ENCODE data around the gene KEAP1.

Gene KEAP1

DNA sequence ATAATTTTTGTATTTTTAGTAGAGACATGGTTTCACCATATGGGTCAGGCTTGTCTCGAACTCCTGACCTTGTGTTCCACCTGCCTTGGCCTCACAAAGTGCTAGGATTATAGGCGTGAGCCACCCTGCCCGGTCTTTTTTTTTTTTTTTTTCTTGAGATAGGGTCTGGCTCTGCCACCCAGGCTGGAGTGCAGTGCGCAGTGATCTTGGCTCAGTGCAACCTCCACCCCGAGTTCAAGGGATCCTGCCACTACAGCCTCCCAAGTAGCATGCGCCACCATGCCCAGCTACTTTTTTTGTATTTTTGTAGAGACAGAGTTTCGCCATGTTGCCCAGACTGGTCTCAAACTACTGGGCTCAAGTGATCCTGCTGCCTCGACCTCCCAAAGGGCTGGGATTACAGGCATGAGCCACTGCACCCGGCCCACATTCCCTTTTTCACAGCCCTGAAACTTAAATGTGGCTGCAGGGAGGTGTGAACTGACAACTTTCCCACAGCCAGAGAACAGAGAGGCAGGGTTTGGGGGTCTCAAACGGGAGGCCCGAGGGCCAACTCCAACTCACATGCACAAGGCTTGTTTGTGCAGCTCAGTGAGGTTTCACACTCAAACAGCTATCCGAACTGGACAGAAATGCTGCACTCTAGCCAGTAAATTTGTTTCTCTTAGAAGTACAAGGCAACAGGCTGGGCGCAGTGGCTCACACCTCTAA, 18.5 kb upstream of the KEAP1 start:
- DNase-seq, result no peak

- no peak for DNase-seq
Measured at GRCh38 chr19:10520652-10521318, 17.6 kb upstream of the KEAP1 start.

GRCh38 chr19:10519421-10519820, 16.3 kb upstream of the KEAP1 start:
- DNase-seq, result no peak

DNA sequence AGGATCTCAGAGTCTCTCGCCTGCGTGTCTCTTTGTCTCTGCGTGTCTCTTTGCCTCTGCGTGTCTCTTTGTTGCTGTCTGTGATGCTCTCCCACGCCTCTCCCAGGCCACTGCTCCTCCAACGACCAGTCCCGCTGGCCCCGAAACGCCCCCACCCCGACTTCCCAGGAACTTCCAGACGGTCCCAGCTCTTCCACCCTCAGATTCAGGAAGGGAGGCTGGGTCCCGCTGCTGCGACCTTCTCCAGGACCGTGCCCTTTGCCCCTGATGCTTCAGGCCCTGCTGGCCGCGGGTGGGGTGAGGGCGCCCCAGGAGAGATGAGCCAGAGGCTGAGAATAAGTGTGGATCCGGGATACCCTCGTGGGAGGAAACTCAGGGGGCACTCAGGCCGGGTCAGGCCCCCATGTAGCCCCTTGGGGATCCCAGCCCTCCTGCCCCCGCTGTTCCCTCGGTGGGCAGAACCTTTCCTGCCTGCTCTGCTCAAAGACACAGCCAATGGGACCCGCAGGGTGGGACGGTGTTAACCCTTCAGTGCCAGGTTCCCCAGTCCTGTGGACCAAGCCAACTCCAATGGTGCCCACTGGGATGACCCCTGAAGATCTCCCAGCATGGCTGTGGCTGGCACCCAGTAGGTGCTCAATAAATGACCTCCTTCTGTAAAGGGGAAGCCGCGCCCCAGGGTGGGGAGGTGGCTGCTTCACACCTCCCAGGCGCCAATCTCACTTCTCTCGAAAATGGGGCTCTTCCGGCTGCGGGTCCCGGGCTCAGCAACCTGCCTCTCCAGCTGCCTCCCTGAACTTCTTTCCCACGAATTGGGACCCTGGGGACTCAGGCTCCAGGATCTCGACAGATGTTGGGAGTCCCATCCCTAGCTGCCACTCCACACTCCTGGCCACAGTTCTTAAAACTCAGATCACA, 15.5 kb upstream of the KEAP1 start:
- DNase-seq, result no peak

DNA sequence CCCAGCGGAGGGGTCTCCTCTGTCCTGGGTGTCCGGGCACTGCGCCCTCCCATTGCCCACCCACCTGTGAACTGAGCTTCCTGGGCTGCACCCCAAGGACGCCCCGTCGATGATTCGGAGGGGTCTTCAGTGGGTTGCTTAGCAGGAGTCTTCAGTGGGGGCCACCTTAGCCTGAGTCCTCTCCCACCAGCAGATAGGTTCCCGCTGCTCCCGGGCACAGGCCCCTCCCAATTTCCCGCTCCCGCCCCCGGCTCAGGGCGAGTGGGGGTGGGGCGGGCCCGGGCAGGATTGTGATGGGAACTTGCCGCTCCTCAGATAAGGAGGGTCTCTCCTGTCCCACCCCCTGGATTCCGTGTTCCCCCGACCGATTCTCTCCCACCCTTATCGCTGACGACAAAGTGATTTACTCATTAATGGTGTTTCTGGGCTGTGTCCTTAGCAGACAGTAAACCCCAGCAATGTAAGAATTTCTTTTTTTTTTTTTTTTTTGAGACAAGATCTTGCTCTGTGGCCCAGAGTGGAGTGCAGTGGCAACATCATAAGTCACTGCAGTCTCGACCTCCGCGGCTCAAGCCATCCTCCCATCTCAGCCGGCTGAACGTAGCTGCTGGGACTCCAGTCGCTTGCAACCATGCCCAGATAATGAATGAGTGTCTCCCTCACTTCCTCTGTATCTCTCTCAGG, 14.7 kb upstream of the KEAP1 start:
- no peak for DNase-seq

DNA sequence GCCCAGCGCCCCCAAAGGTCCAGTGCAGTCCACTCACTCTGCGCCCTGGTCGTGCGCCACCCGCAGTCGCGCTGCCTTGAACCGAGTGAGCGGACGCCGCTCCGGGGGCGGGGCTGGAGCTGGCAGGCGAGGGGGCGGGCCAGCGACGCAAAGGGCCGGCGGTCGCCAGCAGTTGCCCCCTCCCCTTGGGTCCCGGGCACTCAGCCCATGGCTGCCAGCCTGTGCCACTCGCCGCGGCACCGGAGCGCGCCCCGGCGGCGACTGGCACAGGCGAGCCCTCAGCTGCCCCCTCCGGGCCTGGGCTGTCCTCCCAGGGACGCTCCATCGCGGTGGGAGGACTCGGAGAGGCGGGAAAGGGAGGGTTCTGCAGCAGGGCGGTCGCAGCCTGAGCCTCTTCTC, 14.2 kb upstream of the KEAP1 start, which contains the start of gene S1PR5:
S1PR5 (minus strand) TSS at position 87 of the 399 bp plus-strand sequence. CDS start 2,436 bp downstream, outside the sequence.
- DNase-seq, result peak; percentile 20

GRCh38 chr19:10516671-10517286, 13.6 kb upstream of the KEAP1 start:
- DNase-seq, result no peak

- DNase-seq, result no peak
Measured at GRCh38 chr19:10516064-10516385, 12.9 kb upstream of the KEAP1 start.

GRCh38 chr19:10514211-10515145, 11.3 kb upstream of the KEAP1 start:
- DNase-seq, result no peak

DNA sequence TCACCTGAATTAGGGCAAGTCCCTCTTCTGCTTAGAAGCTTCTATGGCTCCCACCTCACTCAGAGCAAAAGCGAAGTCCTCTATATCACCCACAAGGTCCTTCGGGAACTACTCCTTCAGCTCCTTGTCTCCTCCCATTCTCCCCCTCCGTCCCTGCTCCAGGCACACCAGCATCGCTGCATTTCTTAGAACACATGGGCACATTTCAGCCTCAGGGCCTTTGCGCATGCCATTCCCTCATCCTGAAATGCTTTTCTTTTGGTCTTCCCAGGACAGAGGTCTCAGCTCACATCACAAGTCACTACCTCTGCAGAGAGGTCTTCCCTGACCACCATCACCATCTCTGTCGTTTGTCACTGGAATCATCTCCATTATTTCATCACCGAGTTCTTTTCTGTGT, 10.1 kb upstream of the KEAP1 start:
- DNase-seq, result no peak

DNA sequence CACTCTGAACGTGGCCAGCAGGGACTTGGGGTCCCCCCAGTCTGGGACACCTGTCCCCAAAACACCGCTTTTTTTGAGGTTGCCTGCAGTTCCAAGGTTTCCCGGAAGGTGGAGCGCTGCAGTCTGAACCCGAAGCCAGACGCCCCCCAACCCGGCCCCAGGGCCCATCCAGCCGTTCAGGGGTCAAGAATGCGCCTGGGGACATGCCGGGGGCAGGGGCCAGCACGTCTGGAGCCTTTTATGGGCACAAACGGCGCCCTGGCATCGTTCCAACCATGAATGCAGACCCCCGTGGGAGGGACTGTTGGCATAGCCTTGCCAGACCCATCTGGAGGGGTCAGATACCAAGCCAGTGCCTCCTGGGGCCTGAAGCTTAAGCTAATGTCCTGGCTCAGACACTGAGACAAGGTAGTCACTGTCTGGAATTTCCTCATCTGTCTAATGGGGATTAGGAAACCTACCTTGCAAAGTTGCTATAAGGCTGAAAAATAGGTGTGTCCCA, 7.2 kb upstream of the KEAP1 start:
- no peak for DNase-seq

- no peak for DNase-seq
Measured at GRCh38 chr19:10508707-10509106, 5.6 kb upstream of the KEAP1 start.

DNA sequence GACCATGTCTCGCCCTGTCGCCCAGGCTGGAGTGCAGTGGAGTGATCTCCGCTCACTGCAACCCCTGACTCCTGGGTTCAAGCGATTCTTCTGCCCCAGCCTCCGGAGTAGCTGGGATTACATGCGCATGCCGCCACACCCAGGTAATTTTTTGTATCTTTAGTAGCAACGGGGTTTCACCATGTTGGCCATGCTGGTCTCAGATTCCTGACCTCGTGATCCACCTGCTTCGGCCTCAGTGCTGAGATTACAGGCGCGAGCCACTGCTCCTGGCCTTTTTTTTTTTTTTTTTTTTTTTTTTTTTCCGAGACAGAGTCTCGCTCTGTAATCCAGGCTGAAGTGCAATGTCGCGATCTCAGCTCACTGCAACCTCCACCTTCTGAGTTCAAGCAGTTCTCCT, 4.9 kb upstream of the KEAP1 start:
- no peak for DNase-seq

DNA sequence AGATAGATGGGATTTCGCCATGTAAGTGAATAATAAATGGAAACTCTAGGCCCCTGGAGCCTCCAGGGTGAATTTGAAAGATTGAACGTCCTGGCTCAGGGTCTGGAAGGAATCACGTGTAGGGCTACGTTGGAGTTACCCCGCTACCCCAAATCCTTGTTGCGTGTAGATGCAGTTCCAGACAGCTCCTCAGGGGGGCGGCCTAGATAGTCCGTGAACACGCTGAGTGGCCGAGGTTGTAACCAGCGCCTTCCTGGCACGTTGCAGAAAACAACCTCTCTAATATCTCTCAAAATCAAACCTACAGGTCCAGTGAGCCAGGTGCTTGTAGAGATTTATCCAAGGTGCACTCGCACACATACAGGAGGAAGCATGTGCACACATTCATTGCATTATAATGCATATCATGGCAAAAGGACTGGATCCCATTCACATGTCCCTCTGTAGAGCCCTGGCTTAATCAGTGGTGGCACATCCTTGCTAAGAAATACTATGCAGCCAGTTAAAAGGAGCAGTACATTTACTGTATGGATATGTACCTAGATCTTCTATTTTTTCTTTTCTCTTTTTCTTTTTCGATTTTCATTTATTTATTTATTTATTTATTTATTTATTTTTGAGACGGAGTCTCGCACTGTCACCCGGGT, 2.5 kb upstream of the KEAP1 start:
- DNase-seq, result peak; percentile 50

DNA sequence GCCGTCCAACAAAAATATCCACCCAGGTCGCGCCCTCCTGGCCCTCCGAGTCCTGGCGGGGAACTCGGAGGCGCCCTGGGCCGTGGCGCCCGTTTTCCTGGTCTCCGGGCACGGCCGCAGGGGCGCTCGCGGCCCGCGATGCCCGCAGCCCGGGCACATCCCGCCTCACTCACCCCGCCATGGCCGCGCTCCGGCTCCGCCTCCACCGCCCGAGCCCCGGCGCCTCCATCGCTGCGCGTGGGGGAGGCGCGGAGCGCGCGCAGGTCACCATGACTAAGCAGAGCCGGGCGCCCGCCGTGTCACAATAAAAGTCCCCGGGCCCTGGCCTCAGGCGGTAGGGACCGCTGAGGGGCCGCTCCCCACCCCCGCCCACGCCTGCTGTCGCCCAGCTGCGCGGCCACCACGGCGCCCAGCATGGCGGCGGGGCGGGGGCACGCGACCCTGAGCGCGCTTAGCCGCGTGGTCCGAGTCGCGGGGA, 593 bp downstream of the KEAP1 start:
- peak; percentile 88 for DNase-seq

GRCh38 chr19:10501971-10502523, 1.1 kb downstream of the KEAP1 start:
- peak; percentile 95 for DNase-seq

- no peak for DNase-seq
Measured at GRCh38 chr19:10500247-10500592, 2.9 kb downstream of the KEAP1 start.

GRCh38 chr19:10499550-10500246, 3.5 kb downstream of the KEAP1 start:
- DNase-seq, result no peak

- no peak for DNase-seq
Measured at GRCh38 chr19:10497371-10497770, 5.8 kb downstream of the KEAP1 start.

All from NCI-H2029 (cell line).